Endothelial cell (in vitro differentiated cells): Measurements from ENCODE around the gene ANXA3. TPM values are rescaled to one million over a fixed set of nuclear protein-coding genes. Genes with fewer than 3 reads are reported as not detected.

ENCODE experiments used
- DNase-seq: peaks from one replicate; pipeline ENCODE4 v3.0.0; 2021; ENCODE audit warnings: low spot score
- H3K27ac Mint-ChIP-seq: one replicate; pipeline ENCODE4 v1.8.0; 2021; ENCODE audit warnings: mixed read lengths, inconsistent platforms; ENCODE audit not compliant: unreplicated experiment
- H3K27me3 Mint-ChIP-seq: one replicate; pipeline ENCODE4 v1.8.0; 2021; ENCODE audit warnings: mild to moderate bottlenecking, moderate library complexity, mixed read lengths, inconsistent platforms; ENCODE audit not compliant: unreplicated experiment
- H3K36me3 Mint-ChIP-seq: one replicate; pipeline ENCODE4 v1.8.0; 2021; ENCODE audit warnings: mild to moderate bottlenecking, low read depth, mixed read lengths, inconsistent platforms; ENCODE audit not compliant: unreplicated experiment
- H3K4me1 Mint-ChIP-seq: one replicate; pipeline ENCODE4 v1.8.0; 2021; ENCODE audit warnings: mild to moderate bottlenecking, mixed read lengths, inconsistent platforms; ENCODE audit not compliant: unreplicated experiment
- H3K4me3 Mint-ChIP-seq: one replicate; pipeline ENCODE4 v1.8.0; 2021; ENCODE audit warnings: mild to moderate bottlenecking, mixed read lengths, inconsistent platforms; ENCODE audit not compliant: unreplicated experiment
- H3K9me3 Mint-ChIP-seq: one replicate; pipeline ENCODE4 v1.8.0; 2021; ENCODE audit warnings: mixed read lengths, inconsistent platforms; ENCODE audit not compliant: unreplicated experiment
- total RNA-seq: library from RNA; stranded (reverse); fragmentation: NEBNext Ultra II Directional; extraction: Animal tissue kit (Norgen Biotek cat#: 25700); gene quantifications from one replicate; pipeline ENCODE4 v1.2.1, GENCODE V29; 2021; ENCODE audit not compliant: unreplicated experiment
- TF ChIP-seq, protein P1 (sequence below): fragments of 200-600 bp; sonication (generic); IDR thresholded peaks from one replicate; pipeline ENCODE4 v1.5.0; 2021; ENCODE audit warnings: antibody characterized with exemption; ENCODE audit not compliant: unreplicated experiment

The ANXA3 gene
- total RNA-seq, 1 donor from 2014 or later = 30.4 TPM

- no peak overlapping the region for H3K4me3 Mint-ChIP-seq
- H3K36me3 Mint-ChIP-seq = peaks cover 6% of the 10 kb centered on the region
- DNase-seq = no peak
- no peak overlapping the region for H3K27ac Mint-ChIP-seq
- no peaks in the 10 kb centered on the region for H3K9me3 Mint-ChIP-seq
- peaks cover 2% of the 10 kb centered on the region for H3K27me3 Mint-ChIP-seq
- peaks cover 13% of the 10 kb centered on the region for H3K4me1 Mint-ChIP-seq
- TF ChIP-seq, protein P1, sequence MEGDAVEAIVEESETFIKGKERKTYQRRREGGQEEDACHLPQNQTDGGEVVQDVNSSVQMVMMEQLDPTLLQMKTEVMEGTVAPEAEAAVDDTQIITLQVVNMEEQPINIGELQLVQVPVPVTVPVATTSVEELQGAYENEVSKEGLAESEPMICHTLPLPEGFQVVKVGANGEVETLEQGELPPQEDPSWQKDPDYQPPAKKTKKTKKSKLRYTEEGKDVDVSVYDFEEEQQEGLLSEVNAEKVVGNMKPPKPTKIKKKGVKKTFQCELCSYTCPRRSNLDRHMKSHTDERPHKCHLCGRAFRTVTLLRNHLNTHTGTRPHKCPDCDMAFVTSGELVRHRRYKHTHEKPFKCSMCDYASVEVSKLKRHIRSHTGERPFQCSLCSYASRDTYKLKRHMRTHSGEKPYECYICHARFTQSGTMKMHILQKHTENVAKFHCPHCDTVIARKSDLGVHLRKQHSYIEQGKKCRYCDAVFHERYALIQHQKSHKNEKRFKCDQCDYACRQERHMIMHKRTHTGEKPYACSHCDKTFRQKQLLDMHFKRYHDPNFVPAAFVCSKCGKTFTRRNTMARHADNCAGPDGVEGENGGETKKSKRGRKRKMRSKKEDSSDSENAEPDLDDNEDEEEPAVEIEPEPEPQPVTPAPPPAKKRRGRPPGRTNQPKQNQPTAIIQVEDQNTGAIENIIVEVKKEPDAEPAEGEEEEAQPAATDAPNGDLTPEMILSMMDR = no peak
Measured at GRCh38 chr4:78520808-78521226, 30.8 kb upstream of the ANXA3 start.

DNA sequence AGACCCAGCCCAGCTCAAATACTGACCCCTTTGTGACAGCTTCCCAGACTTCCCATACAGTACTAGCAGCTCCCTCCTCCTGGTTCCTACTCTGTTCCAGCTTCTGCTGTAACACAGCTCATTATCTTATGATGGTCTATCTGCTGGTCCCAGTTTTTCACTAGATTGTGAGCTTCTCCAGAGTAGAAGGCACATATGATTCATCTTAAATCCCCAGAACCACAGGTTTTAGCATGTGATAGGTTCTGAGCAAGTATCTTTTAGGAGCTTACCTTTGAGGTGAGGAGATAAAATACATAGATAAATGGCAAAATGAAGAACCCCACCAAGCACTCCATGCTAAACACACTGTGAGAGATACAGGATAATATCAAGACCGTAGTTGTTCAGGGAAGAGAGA is 27.6 kb upstream of the ANXA3 start:
- TF ChIP-seq, protein P1 = no peak
- no peak overlapping the region for H3K27ac Mint-ChIP-seq

DNA sequence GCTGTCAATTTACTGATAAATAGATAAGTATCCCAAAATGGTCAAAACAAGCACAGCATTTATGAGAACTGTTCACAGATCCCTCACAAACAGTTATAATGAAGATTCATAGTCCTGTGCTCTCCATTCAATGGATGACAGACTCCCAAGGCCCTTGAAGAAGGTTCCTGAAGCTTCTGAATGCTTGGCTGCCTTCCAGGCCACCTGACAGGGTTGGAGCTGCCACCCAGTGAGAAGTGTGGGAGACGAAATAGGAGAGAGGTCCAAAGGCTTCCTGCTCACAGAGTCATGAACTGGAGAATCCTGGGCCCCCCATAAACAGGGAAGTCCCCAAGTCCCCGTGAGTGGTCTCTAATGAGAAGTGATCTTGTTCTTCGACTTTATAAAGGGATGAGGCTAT is 26.0 kb upstream of the ANXA3 start:
- H3K4me3 Mint-ChIP-seq = no peak overlapping the region

More for the DNA sequence above, 27.6 kb upstream of the ANXA3 start:
- Mint-ChIP-seq H3K36me3 (peaks cover 6% of the 10 kb centered on the region), H3K4me3 (no peak overlapping the region), H3K9me3 (no peaks in the 10 kb centered on the region), H3K27me3 (peaks cover 2% of the 10 kb centered on the region), H3K4me1 (peaks cover 4% of the 10 kb centered on the region)
- no peak for DNase-seq

GRCh38 chr4:78527103-78527502 is 24.5 kb upstream of the ANXA3 start:
- Mint-ChIP-seq H3K4me1 (peaks cover 18% of the 10 kb centered on the region), H3K36me3 (peaks cover 6% of the 10 kb centered on the region), H3K4me3 (no peak overlapping the region), H3K27ac (no peak overlapping the region), H3K9me3 (no peaks in the 10 kb centered on the region), H3K27me3 (peaks cover 5% of the 10 kb centered on the region)
- TF ChIP-seq, protein P1 = no peak
- no peak for DNase-seq

More for the DNA sequence above, 26.0 kb upstream of the ANXA3 start:
- H3K27me3 Mint-ChIP-seq = peaks cover 2% of the 10 kb centered on the region
- H3K36me3 Mint-ChIP-seq = peaks cover 6% of the 10 kb centered on the region
- no peak for DNase-seq
- TF ChIP-seq, protein P1 = no peak
- H3K9me3 Mint-ChIP-seq = no peaks in the 10 kb centered on the region
- H3K27ac Mint-ChIP-seq = no peak overlapping the region
- peaks cover 2% of the 10 kb centered on the region for H3K4me1 Mint-ChIP-seq

DNA sequence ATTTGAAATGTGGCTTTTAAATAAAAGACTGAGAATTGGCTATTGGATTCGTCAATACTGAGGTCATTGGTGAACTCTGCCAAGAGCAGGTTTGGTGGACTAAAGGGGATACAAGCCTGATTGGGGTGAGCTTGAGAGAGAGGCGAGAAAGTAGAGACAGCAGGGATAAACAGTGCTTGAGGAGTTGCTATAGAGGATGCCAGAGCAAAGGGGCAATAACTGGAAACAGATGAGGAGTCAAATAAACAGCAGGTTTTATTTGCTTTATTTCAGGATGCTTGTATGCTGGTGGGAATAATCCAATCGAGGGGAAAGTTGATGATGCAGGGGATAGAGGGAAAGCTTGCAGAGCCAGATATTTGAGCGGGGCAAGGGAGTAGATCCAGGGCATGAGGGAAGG is 24.0 kb upstream of the ANXA3 start:
- DNase-seq = no peak
- peaks cover 22% of the 10 kb centered on the region for H3K4me1 Mint-ChIP-seq
- H3K4me3 Mint-ChIP-seq = no peak overlapping the region
- TF ChIP-seq, protein P1 = no peak
- peaks cover 5% of the 10 kb centered on the region for H3K27me3 Mint-ChIP-seq
- no peaks in the 10 kb centered on the region for H3K9me3 Mint-ChIP-seq
- H3K36me3 Mint-ChIP-seq = peaks cover 6% of the 10 kb centered on the region
- no peak overlapping the region for H3K27ac Mint-ChIP-seq
